Hematopoietic multipotent progenitor cell (in vitro differentiated cells): ENCODE data around the gene NDST3. TPM values are rescaled to one million over a fixed set of nuclear protein-coding genes. Genes with fewer than 3 reads are reported as not detected.
"Not testable (repeated sequence)": the region's sequence is repeated elsewhere in the genome, so short reads cannot be mapped to it uniquely, and the experiment has no call there.

Source experiments
- DNase-seq, 3 donors: peaks; one replicate each; pipeline ENCODE4 v3.0.0-alpha.2; 2011 to 2015; ENCODE audit warnings: low read depth in 2 of 3, low spot score in 2 of 3
- total RNA-seq: library from RNA; depleted of rRNA; stranded (reverse); fragments of >200 nt; gene quantifications from one replicate; pipeline ENCODE4 v1.2.3, GENCODE V29; 2012

NDST3 gene
- total RNA-seq, 1 donor = 0.27 TPM

DNA sequence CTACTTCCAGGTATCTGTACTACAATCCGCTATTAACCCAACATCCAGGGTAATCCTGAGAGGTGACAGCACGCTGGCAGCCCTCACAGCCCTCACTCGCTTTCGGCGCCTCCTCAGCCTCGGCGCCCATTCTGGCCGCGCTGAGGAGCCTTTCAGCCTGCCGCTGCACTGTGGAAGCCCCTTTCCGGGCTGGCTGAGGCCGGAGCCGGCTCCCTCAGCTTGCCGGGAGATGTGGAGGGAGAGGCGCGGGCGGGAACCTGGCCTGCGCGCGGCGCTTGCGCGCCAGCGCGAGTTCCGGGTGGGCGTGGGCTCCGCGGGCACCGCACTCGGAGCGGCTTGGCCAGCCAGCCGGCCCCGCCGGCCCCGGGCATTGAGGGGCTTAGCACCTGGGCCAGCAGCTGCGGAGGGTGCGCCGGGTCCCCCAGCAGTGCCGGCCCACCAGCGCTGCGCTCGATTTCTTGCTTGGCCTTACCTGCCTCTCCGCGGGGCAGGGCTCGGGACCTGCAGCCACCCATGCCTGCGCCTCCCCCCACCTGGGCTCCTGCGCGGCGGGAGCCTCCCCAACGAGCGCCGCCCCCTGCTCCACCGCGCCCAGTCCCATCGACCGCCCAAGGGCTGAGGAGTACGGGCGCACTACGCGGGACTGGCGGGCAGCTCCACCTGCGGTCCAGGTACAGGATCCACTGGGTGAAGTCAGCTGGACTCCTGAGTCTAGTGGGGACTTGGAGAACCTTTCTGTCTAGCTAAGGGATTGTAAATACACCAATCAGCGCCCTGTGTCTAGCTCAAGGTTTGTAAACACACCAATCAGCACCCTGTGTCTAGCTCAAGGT lies 231.2 kb downstream of the NDST3 start:
- DNase-seq = peak in 2 of 3 donors; percentile 15 to 25

DNA sequence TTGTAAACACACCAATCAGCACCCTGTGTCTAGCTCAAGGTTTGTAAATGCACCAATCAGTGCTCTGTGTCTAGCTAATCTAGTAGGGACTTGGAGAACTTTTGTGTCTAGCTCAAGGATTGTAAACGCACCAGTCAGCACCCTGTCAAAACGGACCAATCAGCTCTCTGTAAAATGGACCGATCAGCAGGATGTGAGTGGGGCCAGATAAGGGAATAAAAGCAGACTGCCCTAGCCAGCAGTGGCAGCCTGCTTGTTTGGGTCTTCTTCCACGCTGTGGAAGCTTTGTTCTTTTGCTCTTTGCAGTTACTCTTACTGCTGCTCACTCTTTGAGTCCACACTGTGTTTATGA lies 231.8 kb downstream of the NDST3 start:
- not testable (repeated sequence) for DNase-seq

DNA sequence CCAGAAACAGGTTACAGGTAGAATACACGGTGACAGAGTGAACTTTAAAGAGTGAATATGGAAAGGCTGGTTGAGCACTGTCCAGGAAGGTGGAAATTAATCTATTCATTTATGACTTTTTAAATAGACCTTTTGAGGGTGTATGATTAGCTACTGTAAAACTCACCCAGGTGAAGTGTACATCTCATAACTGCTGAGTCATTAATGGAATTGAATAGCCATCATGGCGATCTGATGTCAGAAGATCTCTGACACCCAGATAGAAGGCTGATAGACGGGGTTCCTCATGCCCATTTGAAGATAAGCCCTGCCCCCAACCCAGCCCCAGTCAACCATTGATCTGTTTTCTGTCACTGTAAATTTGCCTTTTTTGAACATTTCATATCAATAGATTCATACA lies 234.5 kb downstream of the NDST3 start:
- no peak for DNase-seq

DNA sequence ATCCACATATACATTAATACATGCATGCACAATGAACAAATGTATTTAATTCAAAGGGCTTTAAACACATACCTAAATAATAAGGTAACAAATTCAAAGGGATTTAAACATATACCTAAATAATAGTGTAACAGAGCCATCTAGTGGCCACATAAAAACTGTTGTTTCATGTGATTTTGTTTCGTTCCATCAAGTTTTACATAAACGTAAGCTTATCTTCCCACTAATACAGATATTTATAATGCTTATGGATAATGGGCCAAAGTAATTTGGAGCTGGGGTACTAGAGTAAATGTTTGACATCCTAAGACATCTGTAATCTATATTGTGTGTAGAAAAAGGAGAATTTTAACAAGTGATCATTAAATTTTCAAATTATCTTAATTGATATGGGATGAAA lies 236.2 kb downstream of the NDST3 start:
- DNase-seq = peak in 2 of 3 donors; percentile 28 to 69

GRCh38 chr4:118271788-118272187 lies 237.5 kb downstream of the NDST3 start:
- DNase-seq = no peak

GRCh38 chr4:118273642-118274041 lies 239.4 kb downstream of the NDST3 start:
- DNase-seq = no peak

GRCh38 chr4:118276580-118276979 lies 242.3 kb downstream of the NDST3 start:
- no peak for DNase-seq

GRCh38 chr4:118277243-118277642 lies 243.0 kb downstream of the NDST3 start:
- DNase-seq = no peak

- DNase-seq = peak; percentile 88 to 99 (median 98)
Measured at GRCh38 chr4:118278473-118279274, 244.4 kb downstream of the NDST3 start.

DNA sequence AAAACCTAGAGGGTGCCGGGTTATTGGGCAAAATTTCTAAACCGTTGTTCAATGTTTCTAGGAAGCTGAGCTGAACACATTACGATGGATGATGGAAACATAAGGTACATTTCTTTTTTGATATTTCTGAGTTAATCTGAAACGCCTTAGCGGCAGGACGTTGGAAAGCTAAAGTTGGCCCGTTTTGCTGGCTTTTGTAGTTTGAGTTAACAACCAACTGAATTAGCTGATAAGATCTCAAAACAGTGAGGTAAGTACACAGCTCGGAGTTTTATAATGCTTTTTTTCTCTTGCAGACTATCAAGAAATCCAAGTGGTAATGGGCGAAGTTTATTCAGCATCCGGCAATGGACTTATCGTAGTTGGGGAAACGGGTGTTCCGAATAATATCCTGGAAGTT lies 245.0 kb downstream of the NDST3 start:
- DNase-seq = no peak

- no peak for DNase-seq
Measured at GRCh38 chr4:118279920-118280432, 245.7 kb downstream of the NDST3 start.

DNA sequence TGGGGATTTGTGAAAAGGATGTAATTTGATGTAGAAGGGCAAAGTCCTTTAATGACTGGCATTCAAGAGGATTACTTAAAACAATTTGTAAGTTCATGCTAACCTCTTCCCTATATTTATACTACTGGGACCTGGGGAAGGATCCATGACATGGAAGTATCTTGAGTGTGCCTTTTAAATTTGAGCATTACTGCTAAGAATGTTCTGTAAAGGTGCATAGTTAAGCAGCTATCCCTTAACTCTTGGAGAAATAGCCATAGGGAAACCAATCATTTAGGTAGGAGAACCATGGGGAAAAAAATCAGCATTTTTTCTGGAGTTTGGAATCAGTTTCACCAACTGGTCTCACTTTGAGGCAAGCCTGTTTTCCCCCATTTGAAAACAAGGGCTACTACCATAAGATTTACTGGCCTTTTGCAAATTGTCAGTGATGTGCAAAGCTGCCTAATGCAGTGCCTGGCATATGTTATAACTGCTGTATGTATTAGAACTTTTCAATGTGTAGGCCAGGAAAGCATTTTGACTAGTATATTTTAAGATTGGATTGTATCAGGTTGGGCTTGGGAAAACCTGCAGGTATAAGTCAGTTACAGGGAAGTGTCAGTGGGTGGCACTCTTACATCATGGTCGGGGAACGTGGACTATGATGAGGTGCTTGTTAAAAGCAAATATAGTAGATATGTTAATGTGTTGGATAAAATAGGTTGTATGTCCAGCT lies 246.4 kb downstream of the NDST3 start:
- peak in 2 of 3 donors; percentile 58 to 74 for DNase-seq

GRCh38 chr4:118281611-118282442 lies 247.5 kb downstream of the NDST3 start:
- DNase-seq = no peak

DNA sequence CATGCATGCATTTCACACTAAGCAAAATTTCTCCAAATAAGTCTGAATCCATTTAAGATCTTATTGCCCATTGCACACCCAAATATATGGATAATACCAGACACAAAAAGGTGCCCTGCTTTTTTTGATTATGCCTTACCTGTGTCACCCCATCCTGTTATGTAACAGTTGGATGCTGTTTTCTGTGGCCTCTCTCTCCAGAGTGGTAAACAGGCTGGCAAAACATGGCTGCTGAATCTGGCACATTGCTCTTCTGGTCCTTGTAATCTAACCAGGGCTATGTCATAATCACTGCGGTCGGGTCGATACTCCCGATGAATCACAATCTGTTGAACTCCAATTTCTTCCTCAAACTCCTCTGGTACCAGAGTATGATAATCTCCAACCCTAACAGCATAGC lies 248.4 kb downstream of the NDST3 start:
- DNase-seq = no peak

GRCh38 chr4:118284169-118284568 lies 249.9 kb downstream of the NDST3 start:
- peak in 1 of 3 donors; percentile 42 for DNase-seq

- DNase-seq = no peak
Measured at GRCh38 chr4:118285931-118286330, 251.6 kb downstream of the NDST3 start.

- DNase-seq = no peak
Measured at GRCh38 chr4:118286685-118287084, 252.4 kb downstream of the NDST3 start.

- no peak for DNase-seq
Measured at GRCh38 chr4:118287711-118288451, 253.6 kb downstream of the NDST3 start.

DNA sequence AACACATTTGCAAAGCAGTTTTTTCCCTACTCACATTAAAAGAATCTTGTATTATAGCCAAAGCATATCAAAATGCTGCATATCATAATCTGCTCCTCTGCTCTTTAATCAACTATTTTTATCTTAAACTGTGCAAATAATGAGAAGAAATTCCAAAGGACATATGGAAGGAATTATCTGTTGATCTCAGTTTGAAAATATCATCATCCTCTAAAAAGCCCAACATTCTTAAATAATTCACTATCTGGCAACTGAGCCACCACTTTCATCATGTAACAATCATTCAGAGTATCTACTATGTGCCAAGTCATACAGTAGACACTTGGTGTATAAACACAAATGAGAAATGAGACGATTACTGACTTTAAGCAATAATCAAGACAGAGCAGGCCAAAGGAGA lies 255.5 kb downstream of the NDST3 start:
- no peak for DNase-seq
